ENCODE measurements around the gene RGS1. TPM values are rescaled to one million over a fixed set of nuclear protein-coding genes. Genes with fewer than 3 reads are reported as not detected.

Gene RGS1
- total RNA-seq, 1 experiment from 2014 or later: not detected

GRCh38 chr1:192592981-192593708 is 17.6 kb downstream of the RGS1 start:
- H3K79me2 ChIP-seq (ENCODE audit: insufficient read depth, low read length): no peaks in the 10 kb centered on the region
- no peak overlapping the region for H4K8ac ChIP-seq (replicated peaks; ENCODE audit: insufficient read length, low read depth, low read length)
- no peak overlapping the region for H2AK5ac ChIP-seq (ENCODE audit: insufficient read length, low read length)
- no peaks in the 10 kb centered on the region for H3K9me3 Mint-ChIP-seq
- no peak overlapping the region for H3T11ph ChIP-seq (ENCODE audit: low read length)
- H4K5ac ChIP-seq (ENCODE audit: insufficient read length, low read depth, low read length): no peak overlapping the region
- no peak overlapping the region for H2BK15ac ChIP-seq (ENCODE audit: low read depth, low read length)
- H2BK20ac ChIP-seq (ENCODE audit: low read depth, low read length, poor library complexity, severe bottlenecking): no peak overlapping the region
- no peak overlapping the region for H3K56ac ChIP-seq (ENCODE audit: insufficient read length, low read depth, low read length)
- no peaks in the 10 kb centered on the region for H4K20me1 ChIP-seq (ENCODE audit: control insufficient read depth, insufficient read depth, insufficient read length)
- WGBS (ENCODE audit: extremely low coverage, insufficient read length, low lambda C conversion rate): no CpG with 5 or more reads among the region's 2 CpGs
- peaks cover 3% of the 10 kb centered on the region in 2 experiments; a peak in 1 of 4 replicates for H3K4me1 Mint-ChIP-seq
- no peak overlapping the region for H2BK120ac ChIP-seq (ENCODE audit: low read depth, low read length, poor library complexity, severe bottlenecking)
- no peaks in the 10 kb centered on the region for H3K9me3 ChIP-seq (ENCODE audit: control insufficient read depth, low read depth, low read length)
- no peak overlapping the region for H3K23ac ChIP-seq (ENCODE audit: insufficient read length, low read depth, low read length)
- no peak overlapping the region for H3K4ac ChIP-seq (ENCODE audit: low read depth, low read length)
- H3K79me1 ChIP-seq (ENCODE audit: insufficient read depth, low read depth, low read length, poor library complexity, severe bottlenecking): no peaks in the 10 kb centered on the region
- no peak for TF ChIP-seq CTCF (conservative IDR thresholded peaks at IDR 0.05)
- H3K27me3 Mint-ChIP-seq (ENCODE audit: low read depth): no peaks in the 10 kb centered on the region
- H3K36me3 Mint-ChIP-seq (ENCODE audit: insufficient read depth in 1 of 3, low read depth in 3 of 3): no peaks in the 10 kb centered on the region
- H2BK12ac ChIP-seq (ENCODE audit: insufficient read length, low read depth, low read length): no peak overlapping the region
- no peak overlapping the region for H3K4me2 ChIP-seq (ENCODE audit: insufficient read depth, insufficient read length, low read length)
- no peak overlapping the region for H3K4me3 Mint-ChIP-seq
- no peak overlapping the region for H2AFZ ChIP-seq (ENCODE audit: low read length)
- no peak for DNase-seq
- no peaks in the 10 kb centered on the region for H3K23me2 ChIP-seq (ENCODE audit: insufficient read length, low read depth, low read length, poor library complexity, severe bottlenecking)
- no peak overlapping the region for H3K9ac ChIP-seq (ENCODE audit: extremely low read depth, insufficient read length, low read length)
- H3K4me1 ChIP-seq (ENCODE audit: insufficient read depth, low read length): no peaks in the 10 kb centered on the region
- H3K27ac ChIP-seq (ENCODE audit: insufficient read length, low read depth, low read length): no peak overlapping the region
- H2BK5ac ChIP-seq (ENCODE audit: insufficient read length, low read length): no peak overlapping the region
- H3K27me3 ChIP-seq (ENCODE audit: insufficient read depth, low read length): no peaks in the 10 kb centered on the region
- no peak overlapping the region for H4K91ac ChIP-seq (ENCODE audit: insufficient read length, low read depth, low read length)
- H3K14ac ChIP-seq (ENCODE audit: insufficient read depth, low read length): no peak overlapping the region
- no peak overlapping the region for H3K27ac Mint-ChIP-seq
- H3K18ac ChIP-seq (ENCODE audit: insufficient read length, low read depth, low read length): no peak overlapping the region
